ENCODE measurements around the gene OR4D9.
"Not testable (repeated sequence)": the region's sequence is repeated elsewhere in the genome, so short reads cannot be mapped to it uniquely, and the experiment has no call there.

Gene OR4D9
- total RNA-seq, result 0 reads per million in 4 experiments

GRCh38 chr11:59510941-59511589 is at the start of gene OR4D9:
OR4D9 (plus strand) TSS chr11:59511539; CDS start chr11:59514913, 3,374 bp downstream.
- DNase-seq, result no peak

- DNase-seq, result no peak
Observed at GRCh38 chr11:59463190-59463641, 48.1 kb upstream of the OR4D9 start.

- no peak for DNase-seq
Observed at GRCh38 chr11:59473015-59473414, 38.3 kb upstream of the OR4D9 start, which contains the start of gene OR4D10. OR4D10 (plus strand) TSS chr11:59473315; CDS start chr11:59477430, 4,115 bp downstream.

- DNase-seq, result no peak
Observed at GRCh38 chr11:59475176-59475575, 36.2 kb upstream of the OR4D9 start.

GRCh38 chr11:59479906-59480305 is 31.4 kb upstream of the OR4D9 start:
- DNase-seq, result no peak

GRCh38 chr11:59480359-59480758 is 31.0 kb upstream of the OR4D9 start:
- no peak for DNase-seq

- DNase-seq, result no peak
Observed at GRCh38 chr11:59501931-59502330, 9.4 kb upstream of the OR4D9 start.

GRCh38 chr11:59503276-59503675 is 8.1 kb upstream of the OR4D9 start, which contains the start of gene OR4D11:
OR4D11 (plus strand) TSS chr11:59503576; CDS start chr11:59503576, 0 bp downstream.
- no peak for DNase-seq

GRCh38 chr11:59511675-59512074 is 336 bp downstream of the OR4D9 start:
- DNase-seq, result no peak

- DNase-seq, result not testable (repeated sequence)
Observed at GRCh38 chr11:59520139-59520538, 8.8 kb downstream of the OR4D9 start.

- no peak for DNase-seq
Observed at GRCh38 chr11:59520741-59521140, 9.4 kb downstream of the OR4D9 start.

GRCh38 chr11:59523541-59523940 is 12.2 kb downstream of the OR4D9 start:
- DNase-seq, result no peak

- DNase-seq, result no peak
Observed at GRCh38 chr11:59528711-59529110, 17.4 kb downstream of the OR4D9 start.

GRCh38 chr11:59532620-59533019 is 21.3 kb downstream of the OR4D9 start:
- DNase-seq, result no peak

- DNase-seq, result no peak
Observed at GRCh38 chr11:59534676-59535075, 23.3 kb downstream of the OR4D9 start.

GRCh38 chr11:59542142-59542810 is 30.9 kb downstream of the OR4D9 start:
- no peak for DNase-seq

- not testable (repeated sequence) for DNase-seq
Observed at GRCh38 chr11:59543713-59544112, 32.4 kb downstream of the OR4D9 start.

GRCh38 chr11:59544869-59545178 is 33.5 kb downstream of the OR4D9 start:
- no peak for DNase-seq

GRCh38 chr11:59545179-59546020 is 34.1 kb downstream of the OR4D9 start:
- no peak for DNase-seq

GRCh38 chr11:59547605-59548308 is 36.4 kb downstream of the OR4D9 start:
- DNase-seq, result not testable (repeated sequence)

GRCh38 chr11:59548309-59548656 is 36.9 kb downstream of the OR4D9 start:
- no peak for DNase-seq

GRCh38 chr11:59550368-59550841 is 39.1 kb downstream of the OR4D9 start:
- DNase-seq, result peak; percentile 77

Data from effector CD8-positive, alpha-beta T cell (primary cell).